Vagina (tissue), 2 donors: ENCODE results near the gene PLD2. TPM values are rescaled to one million over a fixed set of nuclear protein-coding genes. Genes with fewer than 3 reads are reported as not detected.
A peak's percentile ranks its signal among the peaks of the same experiment; 100 is the strongest.

Experiments used
- DNase-seq, 2 donors: peaks; one replicate each; pipeline ENCODE4 v3.0.0-alpha.2; 2017; ENCODE audit errors: extremely low spot score in 2 of 2
- H3K27ac ChIP-seq: fragments of 200-600 bp; sonication (generic); one replicate; pipeline ENCODE4 v1.5.1; 2019
- H3K27me3 ChIP-seq: fragments of 200-600 bp; sonication (generic); one replicate; pipeline ENCODE4 v1.5.1; 2019
- H3K36me3 ChIP-seq, 2 donors: fragments of 200-600 bp; sonication (generic); one replicate each; pipeline ENCODE4 v1.5.1; 2017 to 2019
- H3K4me1 ChIP-seq: fragments of 200-600 bp; sonication (generic); one replicate; pipeline ENCODE4 v1.5.1; 2019
- H3K4me3 ChIP-seq, 2 donors: fragments of 200-600 bp; sonication (generic); 1 replicate in 1 of 2; 2 replicates in 1 of 2; pipeline ENCODE4 v1.5.1; 2016 to 2019
- H3K9me3 ChIP-seq: fragments of 200-600 bp; sonication (generic); one replicate; pipeline ENCODE4 v1.5.1; 2019
- POLR2A ChIP-seq, 2 donors: fragments of 450-650 bp; IDR thresholded peaks; one replicate each; pipeline ENCODE4 v1.6.1; 2017; ENCODE audit warnings: antibody characterized with exemption in 2 of 2, mild to moderate bottlenecking in 2 of 2, moderate library complexity in 2 of 2
- POLR2AphosphoS5 ChIP-seq, 2 donors: sonication (generic); formaldehyde crosslinking; IDR thresholded peaks; one replicate each; pipeline ENCODE4 v1.9.0; 2017; ENCODE audit warnings: antibody characterized with exemption in 2 of 2, mild to moderate bottlenecking in 2 of 2, low read depth in 1 of 2; ENCODE audit not compliant: insufficient read depth in 1 of 2
- intact Hi-C: fragments of 100-400 bp; cut with DNase I; formaldehyde crosslinking; loops from one replicate; pipeline ENCODE4 v1.15.1; 2023
- total RNA-seq: library from RNA; depleted of rRNA; stranded (reverse); fragments of >200 nt; gene quantifications from one replicate; pipeline ENCODE4 v1.2.3, GENCODE V29; 2016
- TF ChIP-seq, protein P1 (sequence below), 3 experiments: fragments of 450-650 bp in 2 of 3; fragments of 200-600 bp in 1 of 3; sonication (generic) in 1 of 3; IDR thresholded peaks; one replicate each; pipeline ENCODE4 v1.5.1; 2017 to 2019; ENCODE audit warnings: antibody characterized with exemption in 3 of 3, mild to moderate bottlenecking in 2 of 3, moderate library complexity in 2 of 3

The PLD2 gene
- total RNA-seq, 1 donor from 2014 or later, result 63.6 TPM

DNA sequence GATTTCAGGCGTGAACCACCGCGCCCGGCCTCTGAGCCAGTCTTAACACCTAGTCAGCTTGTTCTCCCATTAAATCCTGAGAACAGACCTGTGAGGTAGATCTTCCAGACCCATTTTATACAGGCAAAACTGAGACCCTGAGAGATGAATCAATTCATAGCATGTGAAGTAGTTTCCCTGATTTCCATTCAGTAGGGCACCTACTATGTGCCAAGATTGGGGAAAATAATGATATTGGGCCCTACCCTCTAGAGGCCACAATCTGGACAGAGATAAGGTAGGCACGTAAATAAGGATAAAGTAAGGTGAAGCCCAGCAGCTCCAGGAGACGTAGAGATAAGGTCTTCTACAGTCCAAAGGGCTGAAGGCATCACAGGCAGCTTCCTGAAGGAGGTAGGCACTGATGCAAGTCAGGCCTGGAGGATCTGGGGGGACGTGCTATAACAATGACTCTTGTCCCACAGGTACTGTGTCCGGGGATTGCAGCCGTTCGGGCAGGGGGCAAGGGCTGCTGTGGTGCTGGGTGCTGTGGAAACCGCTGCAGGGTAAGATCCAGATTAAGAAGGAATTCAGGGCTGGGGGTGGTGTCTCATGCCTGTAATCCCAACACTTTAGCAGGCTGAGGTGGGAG, 26.5 kb upstream of the PLD2 start:
- no peaks in the 10 kb centered on the region for H3K27me3 ChIP-seq
- intact Hi-C loops, result loop anchor here (10.0 kb wide), 1 partner anchor 46 kb away; the partner anchor contains the start of genes CXCL16, MED11 and ZMYND15

DNA sequence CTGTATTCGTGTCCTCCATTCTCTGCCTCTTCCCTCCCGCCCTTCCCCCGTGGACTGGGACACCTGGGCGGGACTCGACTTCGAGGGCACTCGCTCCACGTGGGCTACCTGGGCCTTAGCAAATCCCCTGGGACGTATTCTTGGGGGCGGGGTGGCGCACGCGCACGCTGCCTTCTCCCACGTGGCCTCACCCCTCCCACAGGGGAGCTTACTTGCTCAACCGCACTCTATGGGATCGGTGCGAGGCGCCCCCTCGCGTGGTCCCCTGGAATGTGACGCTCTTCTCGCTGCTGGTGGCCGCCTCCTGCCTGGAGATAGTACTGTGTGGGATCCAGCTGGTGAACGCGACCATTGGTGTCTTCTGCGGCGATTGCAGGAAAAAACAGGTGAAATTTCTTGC, 24.3 kb upstream of the PLD2 start:
- no peaks in the 10 kb centered on the region for H3K27me3 ChIP-seq
- intact Hi-C loops, result loop anchor here (10.0 kb wide), 1 partner anchor 48 kb away; the partner anchor contains the start of genes CXCL16, MED11 and ZMYND15
- no peak overlapping the region for H3K4me3 ChIP-seq

More for the DNA sequence above, 26.5 kb upstream of the PLD2 start:
- DNase-seq, result no peak
- Histone ChIP-seq H3K4me1 (peaks cover 8% of the 10 kb centered on the region), H3K4me3 (no peak overlapping the region), H3K9me3 (no peaks in the 10 kb centered on the region), H3K27ac (no peak overlapping the region), H3K36me3 (no peaks in the 10 kb centered on the region)
- TF ChIP-seq POLR2AphosphoS5 (IDR thresholded peaks at IDR 0.05; ENCODE audit: insufficient read depth in 1 of 2, low read depth in 1 of 2) (no peak), POLR2A (IDR thresholded peaks at IDR 0.05) (no peak)
- TF ChIP-seq, protein P1, sequence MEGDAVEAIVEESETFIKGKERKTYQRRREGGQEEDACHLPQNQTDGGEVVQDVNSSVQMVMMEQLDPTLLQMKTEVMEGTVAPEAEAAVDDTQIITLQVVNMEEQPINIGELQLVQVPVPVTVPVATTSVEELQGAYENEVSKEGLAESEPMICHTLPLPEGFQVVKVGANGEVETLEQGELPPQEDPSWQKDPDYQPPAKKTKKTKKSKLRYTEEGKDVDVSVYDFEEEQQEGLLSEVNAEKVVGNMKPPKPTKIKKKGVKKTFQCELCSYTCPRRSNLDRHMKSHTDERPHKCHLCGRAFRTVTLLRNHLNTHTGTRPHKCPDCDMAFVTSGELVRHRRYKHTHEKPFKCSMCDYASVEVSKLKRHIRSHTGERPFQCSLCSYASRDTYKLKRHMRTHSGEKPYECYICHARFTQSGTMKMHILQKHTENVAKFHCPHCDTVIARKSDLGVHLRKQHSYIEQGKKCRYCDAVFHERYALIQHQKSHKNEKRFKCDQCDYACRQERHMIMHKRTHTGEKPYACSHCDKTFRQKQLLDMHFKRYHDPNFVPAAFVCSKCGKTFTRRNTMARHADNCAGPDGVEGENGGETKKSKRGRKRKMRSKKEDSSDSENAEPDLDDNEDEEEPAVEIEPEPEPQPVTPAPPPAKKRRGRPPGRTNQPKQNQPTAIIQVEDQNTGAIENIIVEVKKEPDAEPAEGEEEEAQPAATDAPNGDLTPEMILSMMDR (IDR thresholded peaks at IDR 0.05), result no peak

DNA sequence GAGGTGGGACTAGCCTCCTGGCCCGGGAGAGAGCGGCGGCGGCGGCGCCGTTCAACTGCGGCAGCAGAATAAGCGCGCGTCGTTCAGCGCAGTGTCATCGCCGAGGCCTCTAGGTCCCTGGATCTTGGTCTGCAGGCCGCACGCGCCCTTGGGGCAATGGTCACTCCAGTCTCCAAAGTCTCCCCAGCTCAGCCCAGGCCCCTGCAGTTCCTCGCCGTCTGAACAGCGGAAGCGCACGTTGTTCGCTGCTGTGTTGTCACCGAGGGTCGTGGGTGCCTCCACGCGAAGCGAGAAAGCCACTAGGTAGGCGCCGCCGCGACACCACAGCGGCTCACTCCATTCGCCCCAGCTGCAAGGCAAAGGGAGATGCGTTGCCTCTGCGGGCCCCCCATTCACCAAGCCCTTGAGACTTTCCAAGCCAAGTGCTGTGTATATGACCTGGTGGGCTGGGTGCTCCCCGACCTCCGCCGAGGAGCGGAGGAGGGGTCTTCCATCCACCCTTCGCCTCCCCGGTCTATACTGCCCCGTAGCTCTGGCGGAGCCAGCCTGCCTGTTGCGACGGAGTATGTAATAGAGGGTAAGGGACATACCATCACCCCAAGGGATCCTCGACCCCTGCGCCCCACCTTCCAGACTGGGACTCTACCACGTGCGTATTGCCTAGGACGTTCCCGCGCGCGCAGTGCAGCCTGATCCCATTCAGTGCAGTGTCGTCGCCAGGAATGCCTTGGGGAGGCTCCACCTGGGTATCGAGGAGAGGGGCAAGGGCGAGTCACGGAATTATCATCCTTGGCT, 21.4 kb upstream of the PLD2 start:
- H3K27me3 ChIP-seq, result no peaks in the 10 kb centered on the region

More for the DNA sequence above, 24.3 kb upstream of the PLD2 start:
- Histone ChIP-seq H3K36me3 (no peaks in the 10 kb centered on the region), H3K4me1 (peaks cover 30% of the 10 kb centered on the region), H3K9me3 (no peaks in the 10 kb centered on the region), H3K27ac (no peak overlapping the region)
- TF ChIP-seq, protein P1 (IDR thresholded peaks at IDR 0.05), result no peak
- TF ChIP-seq POLR2A (IDR thresholded peaks at IDR 0.05), result no peak
- no peak for TF ChIP-seq POLR2AphosphoS5 (IDR thresholded peaks at IDR 0.05; ENCODE audit: insufficient read depth in 1 of 2, low read depth in 1 of 2)
- no peak for DNase-seq

DNA sequence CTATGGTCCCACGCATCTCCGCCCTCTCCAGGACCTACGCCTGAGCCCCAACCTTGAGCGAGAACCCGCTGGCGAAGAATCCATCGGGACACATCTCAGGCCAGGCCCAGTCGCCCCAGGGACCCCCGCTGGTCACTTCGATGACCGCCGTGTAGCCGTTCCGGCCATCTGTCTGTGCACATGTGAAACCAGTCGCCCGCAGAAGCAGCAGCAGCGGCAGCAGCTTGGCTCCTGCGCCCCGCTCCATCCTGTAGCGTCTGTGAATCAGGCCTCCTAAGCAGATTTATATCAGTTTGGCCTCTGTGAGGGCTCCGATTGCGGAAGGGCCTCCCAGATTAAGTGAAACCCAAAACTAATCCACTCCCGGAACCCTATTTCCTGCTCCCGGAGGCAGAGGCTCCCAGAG, 20.8 kb upstream of the PLD2 start, which contains the start of gene VMO1:
Gene VMO1, minus strand, starts transcription at position 259 of the 406 bp plus-strand sequence. Its CDS starts 12 bp downstream, at position 247.
- no peak for DNase-seq
- Histone ChIP-seq H3K4me1 (peaks cover 48% of the 10 kb centered on the region), H3K9me3 (no peaks in the 10 kb centered on the region), H3K27ac (peak within 1 kb of the TSS; percentile 17), H3K4me3 (peak within 1 kb of the TSS; percentile 30 to 46), H3K36me3 (no peaks in the 10 kb centered on the region), H3K27me3 (no peaks in the 10 kb centered on the region)
- intact Hi-C loops, result loop anchor here (5.0 to 10.0 kb wide), 3 partner anchors 51 to 106 kb away; partner anchors contain the start of genes ARRB2, CXCL16, MED11 and ZMYND15
- TF ChIP-seq POLR2AphosphoS5 (IDR thresholded peaks at IDR 0.05; ENCODE audit: insufficient read depth in 1 of 2, low read depth in 1 of 2), result peak in 1 of 2 donors; percentile 25
- TF ChIP-seq, protein P1 (IDR thresholded peaks at IDR 0.05), result no peak

More for the DNA sequence above, 21.4 kb upstream of the PLD2 start:
- H3K27ac ChIP-seq, result no peak overlapping the region
- H3K4me1 ChIP-seq, result peaks cover 48% of the 10 kb centered on the region
- intact Hi-C loops, result loop anchor here (5.0 to 10.0 kb wide), 3 partner anchors 51 to 107 kb away; partner anchors contain the start of genes ARRB2, CXCL16, MED11 and ZMYND15
- H3K9me3 ChIP-seq, result no peaks in the 10 kb centered on the region
- no peaks in the 10 kb centered on the region for H3K36me3 ChIP-seq
- H3K4me3 ChIP-seq, result peak overlapping the region; percentile 30 to 46
- no peak for DNase-seq
- TF ChIP-seq POLR2AphosphoS5 (IDR thresholded peaks at IDR 0.05; ENCODE audit: insufficient read depth in 1 of 2, low read depth in 1 of 2), result no peak
- TF ChIP-seq, protein P1 (IDR thresholded peaks at IDR 0.05), result no peak
